ENCODE measurements around the gene ARFRP1. TPM values are rescaled to one million over a fixed set of nuclear protein-coding genes. Genes with fewer than 3 reads are reported as not detected.
A peak's percentile ranks its signal among the peaks of the same experiment; 100 is the strongest.

The ARFRP1 gene
- total and polyA plus RNA-seq, 12 donors: 34.9 to 59.1 (median 40.0) TPM

DNA sequence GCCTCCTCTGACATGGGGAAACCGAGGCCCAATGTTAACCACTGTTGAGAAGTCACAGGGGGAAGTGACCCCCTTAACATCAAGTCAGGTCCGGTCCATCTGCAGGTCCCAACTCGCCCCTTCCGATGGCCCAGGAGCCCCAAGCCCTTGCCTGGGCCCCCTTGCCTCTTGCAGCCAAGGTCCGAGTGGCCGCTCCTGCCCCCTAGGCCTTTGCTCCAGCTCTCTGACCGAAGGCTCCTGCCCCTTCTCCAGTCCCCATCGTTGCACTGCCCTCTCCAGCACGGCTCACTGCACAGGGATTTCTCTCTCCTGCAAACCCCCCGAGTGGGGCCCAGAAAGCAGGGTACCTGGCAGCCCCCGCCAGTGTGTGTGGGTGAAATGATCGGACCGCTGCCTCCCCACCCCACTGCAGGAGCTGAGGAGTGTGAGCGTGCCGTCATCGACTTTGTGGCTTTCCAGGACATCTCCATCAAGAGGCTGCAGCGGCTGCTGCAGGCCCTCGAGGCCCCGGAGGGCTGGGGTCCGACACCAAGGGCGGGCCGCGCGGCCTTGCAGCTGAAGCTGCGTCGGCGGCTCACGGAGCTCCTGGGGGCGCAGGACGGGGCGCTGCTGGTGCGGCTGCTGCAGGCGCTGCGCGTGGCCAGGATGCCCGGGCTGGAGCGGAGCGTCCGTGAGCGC is 9.8 kb downstream of the ARFRP1 start:
- no peak for ATAC-seq
- intact Hi-C loops (cut with DNase I): no loop called here
- Histone ChIP-seq H3K27me3 (no peaks in the 10 kb centered on the region), H3K9me3 (no peaks in the 10 kb centered on the region), H3K36me3 (peaks cover 0 to 73% (median 5%) of the 10 kb centered on the region in 9 donors), H3K4me1 (peaks cover 22 to 64% (median 53%) of the 10 kb centered on the region in 9 donors), H3K27ac (peak overlapping the region in 7 of 10 donors; percentile 38 to 93 (median 65)), H3K4me3 (no peak overlapping the region)
- WGBS, 2 donors: 80 to 87% methylated on average over 40 of the region's 40 CpGs
- TF ChIP-seq, protein P1, sequence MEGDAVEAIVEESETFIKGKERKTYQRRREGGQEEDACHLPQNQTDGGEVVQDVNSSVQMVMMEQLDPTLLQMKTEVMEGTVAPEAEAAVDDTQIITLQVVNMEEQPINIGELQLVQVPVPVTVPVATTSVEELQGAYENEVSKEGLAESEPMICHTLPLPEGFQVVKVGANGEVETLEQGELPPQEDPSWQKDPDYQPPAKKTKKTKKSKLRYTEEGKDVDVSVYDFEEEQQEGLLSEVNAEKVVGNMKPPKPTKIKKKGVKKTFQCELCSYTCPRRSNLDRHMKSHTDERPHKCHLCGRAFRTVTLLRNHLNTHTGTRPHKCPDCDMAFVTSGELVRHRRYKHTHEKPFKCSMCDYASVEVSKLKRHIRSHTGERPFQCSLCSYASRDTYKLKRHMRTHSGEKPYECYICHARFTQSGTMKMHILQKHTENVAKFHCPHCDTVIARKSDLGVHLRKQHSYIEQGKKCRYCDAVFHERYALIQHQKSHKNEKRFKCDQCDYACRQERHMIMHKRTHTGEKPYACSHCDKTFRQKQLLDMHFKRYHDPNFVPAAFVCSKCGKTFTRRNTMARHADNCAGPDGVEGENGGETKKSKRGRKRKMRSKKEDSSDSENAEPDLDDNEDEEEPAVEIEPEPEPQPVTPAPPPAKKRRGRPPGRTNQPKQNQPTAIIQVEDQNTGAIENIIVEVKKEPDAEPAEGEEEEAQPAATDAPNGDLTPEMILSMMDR (IDR thresholded peaks at IDR 0.05): no peak
- DNase-seq: no peak

DNA sequence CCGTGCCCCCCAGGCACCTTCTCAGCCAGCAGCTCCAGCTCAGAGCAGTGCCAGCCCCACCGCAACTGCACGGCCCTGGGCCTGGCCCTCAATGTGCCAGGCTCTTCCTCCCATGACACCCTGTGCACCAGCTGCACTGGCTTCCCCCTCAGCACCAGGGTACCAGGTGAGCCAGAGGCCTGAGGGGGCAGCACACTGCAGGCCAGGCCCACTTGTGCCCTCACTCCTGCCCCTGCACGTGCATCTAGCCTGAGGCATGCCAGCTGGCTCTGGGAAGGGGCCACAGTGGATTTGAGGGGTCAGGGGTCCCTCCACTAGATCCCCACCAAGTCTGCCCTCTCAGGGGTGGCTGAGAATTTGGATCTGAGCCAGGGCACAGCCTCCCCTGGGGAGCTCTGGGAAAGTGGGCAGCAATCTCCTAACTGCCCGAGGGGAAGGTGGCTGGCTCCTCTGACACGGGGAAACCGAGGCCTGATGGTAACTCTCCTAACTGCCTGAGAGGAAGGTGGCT is 10.4 kb downstream of the ARFRP1 start:
- Histone ChIP-seq H3K4me3 (peak overlapping the region in 1 of 10 donors; percentile 42), H3K27ac (peak overlapping the region in 5 of 10 donors; percentile 23 to 93 (median 80)), H3K9me3 (no peaks in the 10 kb centered on the region), H3K36me3 (peaks cover 0 to 69% (median 5%) of the 10 kb centered on the region in 9 donors), H3K27me3 (no peaks in the 10 kb centered on the region), H3K4me1 (peaks cover 22 to 64% (median 53%) of the 10 kb centered on the region in 9 donors)
- DNase-seq (peak; percentile 6 to 21), ATAC-seq (peak in 1 of 8 donors; percentile 2)
- TF ChIP-seq, protein P1 (IDR thresholded peaks at IDR 0.05): no peak
- intact Hi-C loops (cut with DNase I): no loop called here
- WGBS, 2 donors: 57 to 62% methylated on average over 7 of the region's 7 CpGs

GRCh38 chr20:63696628-63697356 is 11.0 kb downstream of the ARFRP1 start, which contains the start of gene TNFRSF6B:
Gene TNFRSF6B, plus strand, starts transcription at chr20:63696652. Its CDS starts 116 bp downstream, at chr20:63696768.
- peak; percentile 5 to 26 for DNase-seq
- TF ChIP-seq, protein P1 (IDR thresholded peaks at IDR 0.05): no peak
- intact Hi-C loops (cut with DNase I): no loop called here
- Histone ChIP-seq H3K27me3 (no peaks in the 10 kb centered on the region), H3K27ac (peak within 1 kb of the TSS in 9 of 10 donors; percentile 68 to 93 (median 77)), H3K36me3 (peaks cover 0 to 64% (median 5%) of the 10 kb centered on the region in 9 donors), H3K9me3 (no peaks in the 10 kb centered on the region), H3K4me3 (peak within 1 kb of the TSS in 7 of 10 donors; percentile 2 to 42 (median 21)), H3K4me1 (peaks cover 22 to 64% (median 53%) of the 10 kb centered on the region in 9 donors)
- WGBS, 2 donors: 25 to 35% methylated on average over 52 of the region's 52 CpGs
- peak in 6 of 8 donors; percentile 0 to 15 (median 2) for ATAC-seq

GRCh38 chr20:63696306-63696627 is 11.5 kb downstream of the ARFRP1 start:
- 42 to 47% methylated on average over 6 of the region's 6 CpGs for WGBS, 2 donors
- TF ChIP-seq, protein P1 (IDR thresholded peaks at IDR 0.05): no peak
- H3K4me3 ChIP-seq: peak overlapping the region in 5 of 10 donors; percentile 9 to 42 (median 30)
- no peaks in the 10 kb centered on the region for H3K9me3 ChIP-seq
- DNase-seq (peak in 1 of 2 donors; percentile 12), ATAC-seq (peak in 7 of 8 donors; percentile 1 to 37 (median 18))
- peaks cover 0 to 60% (median 5%) of the 10 kb centered on the region in 9 donors for H3K36me3 ChIP-seq
- peaks cover 22 to 62% (median 53%) of the 10 kb centered on the region in 9 donors for H3K4me1 ChIP-seq
- H3K27me3 ChIP-seq: no peaks in the 10 kb centered on the region
- intact Hi-C loops (cut with DNase I): no loop called here
- peak overlapping the region in 9 of 10 donors; percentile 68 to 93 (median 77) for H3K27ac ChIP-seq

Measured in heart right ventricle (tissue), 16 donors.